NCI-H1105 treated with DMSO at 0.1 percent for 48 hours (cell line): ENCODE results near the gene ERBB4.

Experiments
- DNase-seq: peaks from one replicate; lab custom pipeline; 2025; lab: John Stamatoyannopoulos, UW

The ERBB4 gene

DNA sequence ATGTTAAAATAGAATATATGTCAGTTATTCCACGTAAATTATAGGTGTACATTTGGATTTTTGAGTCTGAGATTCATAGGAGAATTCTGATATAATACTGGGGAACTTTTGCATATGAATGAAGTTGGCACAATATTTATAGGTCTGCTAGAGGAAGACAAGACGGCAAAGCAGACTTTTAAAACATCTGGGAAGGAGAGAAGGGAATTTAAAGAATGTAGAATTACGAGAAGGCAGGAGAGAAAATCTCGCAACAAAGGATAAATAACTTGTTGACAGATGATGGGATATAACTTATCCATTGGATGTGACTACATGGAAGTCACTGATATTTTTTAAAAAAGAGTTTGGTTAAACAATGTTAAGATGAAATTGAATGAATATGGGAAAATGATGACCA, 615.6 kb downstream of the ERBB4 start:
- DNase-seq = no peak

DNA sequence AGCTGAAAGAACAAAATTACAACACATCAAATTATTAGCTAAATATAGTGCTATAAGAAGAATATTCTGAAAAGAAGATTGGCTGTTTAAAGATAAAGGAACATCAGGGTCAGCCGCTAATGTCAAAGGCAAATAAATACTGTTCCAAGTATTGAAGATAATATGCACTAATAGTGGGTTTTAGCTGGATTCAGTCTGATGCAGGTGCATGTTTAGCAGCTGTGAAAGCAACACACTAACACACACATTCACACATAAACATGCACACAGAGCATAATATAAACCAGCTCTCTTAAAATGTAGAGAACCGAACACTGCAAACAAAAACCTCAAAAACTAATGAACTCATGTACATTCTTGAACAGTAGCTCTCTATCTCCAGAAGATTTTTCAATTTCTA, 634.6 kb downstream of the ERBB4 start:
- peak; percentile 39 for DNase-seq

DNA sequence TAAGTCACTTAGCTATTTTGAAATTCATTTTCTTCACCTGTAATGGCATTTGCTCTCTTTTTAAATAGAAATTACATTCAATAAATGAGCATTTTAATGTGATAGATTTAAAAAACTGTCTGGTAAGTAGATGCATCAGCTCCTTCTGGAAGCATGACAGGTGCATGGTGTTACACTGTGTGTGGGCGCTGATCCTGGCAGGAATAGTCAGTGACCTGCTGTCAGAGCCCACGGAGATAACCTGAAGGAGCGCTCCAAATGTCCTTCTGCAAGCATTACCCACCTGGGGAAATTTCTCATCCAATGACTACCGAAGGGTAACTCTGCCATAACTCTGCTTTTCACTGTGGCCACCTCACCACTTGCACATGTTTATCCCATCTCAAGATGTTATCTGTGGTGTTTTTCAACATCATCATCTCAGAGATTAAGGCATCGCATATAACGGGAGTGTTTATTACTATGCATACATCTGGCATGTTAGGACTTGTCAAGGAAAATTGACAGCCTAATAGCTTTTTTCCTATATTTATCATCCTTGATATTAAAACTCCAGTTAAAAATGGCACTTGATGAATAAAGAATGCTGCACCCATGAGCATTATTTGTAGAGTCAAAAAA, 637.3 kb downstream of the ERBB4 start:
- peak; percentile 50 for DNase-seq

DNA sequence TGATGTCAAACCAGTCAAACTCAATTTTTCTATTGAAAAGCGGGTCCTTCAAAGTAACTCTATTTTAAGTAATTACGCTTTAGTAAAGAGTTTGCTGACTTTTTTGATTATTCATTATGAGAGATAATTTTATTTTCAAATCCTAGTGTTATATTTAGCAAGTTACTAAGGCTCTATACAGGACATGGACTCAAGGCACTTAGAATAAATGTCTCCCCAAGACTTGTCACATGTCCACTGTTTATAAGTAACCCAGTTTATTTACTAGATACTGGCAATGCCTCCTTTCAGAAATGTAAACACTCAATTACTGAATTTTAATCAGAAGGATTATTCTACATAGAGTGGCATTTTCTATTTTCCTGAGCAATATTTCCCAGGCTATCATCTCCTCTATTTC, 638.1 kb downstream of the ERBB4 start:
- no peak for DNase-seq

DNA sequence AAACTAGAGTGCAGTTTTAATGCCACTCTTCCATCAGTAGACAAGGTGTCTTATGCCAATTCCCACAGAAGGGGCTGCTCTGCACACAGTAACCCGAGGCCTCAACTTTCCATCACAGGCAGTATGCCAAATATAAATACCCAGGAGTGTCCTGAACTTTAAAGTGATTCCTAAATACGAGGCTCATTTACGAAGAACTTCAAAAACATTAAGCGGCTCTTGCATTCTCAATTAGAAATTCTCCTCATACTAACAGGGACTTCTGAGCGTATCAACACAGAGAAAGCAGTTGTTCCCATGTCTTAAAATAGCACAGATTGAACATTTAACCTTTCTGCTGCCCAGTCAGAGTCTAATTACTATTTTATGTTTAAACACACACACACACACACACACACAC, 638.6 kb downstream of the ERBB4 start:
- peak; percentile 43 for DNase-seq

GRCh38 chr2:211898702-211899101, 639.9 kb downstream of the ERBB4 start:
- DNase-seq = no peak

- DNase-seq = no peak
Observed at GRCh38 chr2:211881449-211881848, 657.2 kb downstream of the ERBB4 start.

DNA sequence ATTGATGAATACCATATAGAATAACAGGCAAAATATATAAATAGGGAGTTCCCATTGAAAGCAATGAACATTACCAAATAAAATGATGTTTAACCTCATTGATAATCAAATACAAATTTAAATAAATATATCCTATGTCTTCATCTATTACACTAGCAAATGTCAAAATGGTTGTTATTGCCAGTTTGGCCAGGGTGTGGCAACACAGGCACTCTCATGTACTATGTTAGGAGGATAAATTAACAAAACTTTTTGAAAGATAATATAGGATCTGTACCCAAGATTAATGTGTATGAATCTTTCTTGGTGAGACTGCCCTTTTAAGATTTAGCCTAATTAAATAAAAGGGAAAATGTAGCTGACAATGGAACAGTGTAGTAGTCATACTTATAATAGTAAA, 659.3 kb downstream of the ERBB4 start:
- DNase-seq = no peak

GRCh38 chr2:211877061-211877460, 661.5 kb downstream of the ERBB4 start:
- no peak for DNase-seq

DNA sequence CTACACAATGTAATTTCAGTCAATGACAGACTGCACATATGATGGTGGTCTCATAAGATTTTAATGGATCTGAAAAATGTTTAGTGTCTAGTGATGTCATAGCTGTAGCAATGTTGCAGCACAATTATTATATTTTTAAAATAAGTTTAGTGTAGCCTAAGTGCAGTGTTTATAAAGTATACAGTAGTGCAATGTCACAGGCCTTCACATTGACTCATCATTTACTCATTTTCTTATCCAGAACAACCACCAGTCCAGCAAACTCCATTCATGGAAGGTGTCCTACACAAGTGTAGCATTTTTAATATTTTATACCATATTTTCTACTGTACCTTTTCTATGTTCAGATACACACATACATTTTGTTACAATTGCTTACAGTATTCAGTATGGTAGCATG, 663.1 kb downstream of the ERBB4 start:
- DNase-seq = no peak

GRCh38 chr2:211868996-211869533, 669.5 kb downstream of the ERBB4 start:
- no peak for DNase-seq

- DNase-seq = peak; percentile 33
Observed at GRCh38 chr2:211867845-211868451, 670.7 kb downstream of the ERBB4 start.

DNA sequence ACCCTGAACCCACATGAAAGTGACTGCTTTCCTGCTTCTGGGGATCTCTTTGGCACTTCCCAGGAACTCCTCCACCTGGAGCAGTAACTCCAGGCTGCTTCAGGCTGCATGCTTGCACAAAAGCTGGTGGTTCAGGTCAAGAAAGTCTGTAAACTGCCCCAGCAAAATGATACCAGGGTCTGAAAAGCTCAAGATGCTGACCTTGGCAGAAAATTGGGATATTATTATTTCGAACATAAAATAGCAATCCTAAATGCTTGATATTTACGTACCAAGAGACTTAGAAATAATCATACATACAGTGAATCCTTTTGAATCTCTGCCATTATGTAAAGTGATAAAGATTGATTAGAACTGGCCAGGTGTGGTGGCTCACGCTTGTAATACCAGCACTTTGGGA, 674.3 kb downstream of the ERBB4 start:
- no peak for DNase-seq

GRCh38 chr2:211860224-211860623, 678.4 kb downstream of the ERBB4 start:
- DNase-seq = peak; percentile 67

DNA sequence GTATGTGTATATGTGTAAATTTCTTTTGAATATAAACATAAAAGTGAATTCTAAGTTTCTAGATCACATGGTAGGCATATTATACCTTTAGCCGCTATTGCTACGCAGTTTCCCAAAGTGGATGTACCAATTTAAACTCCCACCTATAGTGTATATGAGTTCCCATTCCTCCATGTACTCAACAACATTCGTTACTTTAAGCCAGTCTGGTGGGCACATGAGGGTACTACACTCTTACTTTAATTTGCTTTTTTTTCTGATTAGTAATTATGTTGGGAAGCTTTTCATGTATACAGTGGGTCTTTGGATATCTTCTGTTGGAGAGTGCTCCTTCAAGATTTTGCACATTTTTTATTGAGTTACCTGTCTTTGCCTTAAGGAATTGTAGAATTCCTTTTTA, 683.8 kb downstream of the ERBB4 start:
- DNase-seq = no peak

- DNase-seq = no peak
Observed at GRCh38 chr2:211846714-211847113, 691.9 kb downstream of the ERBB4 start.

DNA sequence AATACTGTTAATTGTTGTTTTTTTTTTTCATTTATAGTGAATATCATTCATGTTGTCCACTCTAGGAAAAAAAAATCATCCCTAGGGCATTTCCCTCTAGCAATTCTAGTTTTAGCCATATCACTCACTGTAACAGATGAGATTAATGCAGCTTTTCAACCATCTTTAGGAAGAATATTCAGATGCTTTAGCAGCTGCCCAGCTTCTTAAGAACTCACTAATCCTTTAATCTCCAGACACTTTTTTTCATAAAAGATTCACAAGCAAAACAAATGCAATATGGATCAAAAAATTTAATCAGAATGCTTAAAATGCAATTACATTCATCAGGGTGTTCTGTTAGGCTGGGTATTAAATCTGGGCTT, 692.6 kb downstream of the ERBB4 start:
- no peak for DNase-seq

DNA sequence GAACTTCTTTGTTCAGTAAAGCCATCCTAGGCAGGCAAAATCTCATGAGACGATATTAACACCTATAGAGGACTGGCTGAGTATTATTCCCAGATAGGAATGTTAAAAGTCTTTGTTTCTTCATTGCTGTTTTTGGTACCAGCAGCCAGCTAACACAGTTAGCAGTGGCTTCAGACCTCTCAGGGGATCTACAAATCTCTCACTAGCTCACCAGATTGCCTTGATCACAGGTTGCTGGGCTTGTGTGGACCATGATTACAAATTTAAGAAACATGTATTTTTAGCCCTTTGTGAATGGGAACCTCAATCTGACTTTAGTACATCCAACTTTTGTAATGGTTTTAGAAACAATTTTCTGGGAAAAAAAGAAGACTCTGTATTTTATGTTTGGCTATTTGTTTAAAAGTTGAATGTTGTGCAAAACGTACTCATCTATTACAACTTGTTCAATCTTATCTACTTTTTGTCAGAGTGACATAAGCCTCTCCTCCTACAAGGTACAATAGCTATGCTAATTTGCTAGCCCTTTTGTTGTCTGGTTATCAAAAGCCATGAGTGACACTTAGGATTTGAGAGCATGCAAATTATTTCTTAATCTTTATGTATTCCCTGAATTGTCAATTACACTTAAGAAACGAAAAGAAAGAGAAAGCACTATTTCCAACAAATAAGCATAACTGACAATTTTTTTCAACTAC, 693.1 kb downstream of the ERBB4 start:
- DNase-seq = no peak

- no peak for DNase-seq
Observed at GRCh38 chr2:211837706-211838105, 700.9 kb downstream of the ERBB4 start.

DNA sequence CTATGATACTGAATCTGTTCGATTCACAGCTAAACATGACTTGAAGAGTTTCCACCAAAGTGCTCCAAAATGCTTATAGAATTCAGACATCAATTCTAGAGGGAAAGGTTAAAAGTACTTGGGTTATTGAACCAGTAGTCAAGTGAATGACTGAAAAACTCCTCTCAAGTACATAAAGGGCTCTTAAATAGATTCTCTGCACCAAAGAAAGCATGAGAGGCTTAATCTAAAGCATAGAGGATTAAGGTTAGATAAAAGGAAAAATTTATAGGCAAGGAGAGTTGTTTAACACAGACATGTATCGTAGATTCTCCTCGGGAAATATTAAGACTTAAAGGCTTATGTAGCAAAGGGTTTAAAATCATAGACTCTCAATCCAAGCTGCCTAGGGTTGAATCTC, 701.4 kb downstream of the ERBB4 start:
- no peak for DNase-seq

DNA sequence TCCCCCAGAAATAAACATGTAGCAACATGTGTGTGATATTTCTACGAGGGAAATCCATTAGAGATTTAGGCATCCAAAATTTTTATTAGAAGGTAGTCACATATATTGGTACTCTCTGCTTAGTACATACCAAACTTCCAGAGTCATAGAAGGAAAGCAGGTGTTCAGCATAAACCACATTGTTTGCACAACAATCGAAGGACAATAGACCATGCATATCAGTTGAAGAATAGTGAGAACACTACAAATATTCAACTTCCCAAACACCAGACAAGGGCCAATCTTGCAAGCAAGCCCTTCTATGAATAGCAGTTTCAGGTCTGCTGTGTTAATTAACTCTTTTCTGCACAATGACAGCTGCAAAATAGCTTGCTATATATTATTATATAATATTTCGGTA, 702.2 kb downstream of the ERBB4 start:
- DNase-seq = peak; percentile 87

GRCh38 chr2:211835695-211836094, 702.9 kb downstream of the ERBB4 start:
- no peak for DNase-seq

GRCh38 chr2:211833582-211834279, 704.9 kb downstream of the ERBB4 start:
- DNase-seq = peak; percentile 45
